ENCODE results near the gene TRANK1.
"Not testable (repeated sequence)": the region's sequence is repeated elsewhere in the genome, so short reads cannot be mapped to it uniquely, and the experiment has no call there.

The TRANK1 gene

DNA sequence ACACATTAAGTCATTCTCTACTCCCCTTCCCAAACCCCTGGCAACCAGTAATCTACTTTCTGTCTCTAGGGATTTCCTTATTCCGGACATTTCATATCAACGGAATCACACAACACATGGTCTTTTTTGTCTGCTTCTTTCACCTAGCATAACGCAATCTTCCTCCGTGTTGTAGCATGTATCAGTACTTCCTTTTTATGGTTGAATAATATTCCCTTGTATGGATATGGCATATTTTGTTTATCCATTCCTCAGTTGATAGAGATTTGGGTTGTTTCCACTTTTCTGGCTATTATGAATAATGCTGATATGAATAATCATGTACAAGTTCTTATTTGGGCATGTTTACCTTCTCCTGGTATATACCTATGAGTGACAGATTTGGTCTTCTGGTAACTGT, 63.1 kb downstream of the TRANK1 start:
- DNase-seq: no peak

DNA sequence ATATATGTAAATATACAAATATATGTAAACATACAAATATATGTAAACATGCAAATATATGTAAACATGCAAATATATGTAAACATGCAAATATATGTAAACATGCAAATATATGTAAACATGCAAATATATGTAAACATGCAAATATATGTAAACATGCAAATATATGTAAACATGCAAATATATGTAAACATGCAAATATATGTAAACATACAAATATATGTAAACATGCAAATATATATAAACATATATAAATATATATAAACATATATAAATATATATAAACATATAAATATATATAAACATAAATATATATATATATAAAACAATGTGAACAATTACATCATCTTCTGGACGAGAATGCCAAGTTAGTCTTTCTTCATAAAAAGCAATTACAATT, 65.0 kb downstream of the TRANK1 start:
- DNase-seq: not testable (repeated sequence)

DNA sequence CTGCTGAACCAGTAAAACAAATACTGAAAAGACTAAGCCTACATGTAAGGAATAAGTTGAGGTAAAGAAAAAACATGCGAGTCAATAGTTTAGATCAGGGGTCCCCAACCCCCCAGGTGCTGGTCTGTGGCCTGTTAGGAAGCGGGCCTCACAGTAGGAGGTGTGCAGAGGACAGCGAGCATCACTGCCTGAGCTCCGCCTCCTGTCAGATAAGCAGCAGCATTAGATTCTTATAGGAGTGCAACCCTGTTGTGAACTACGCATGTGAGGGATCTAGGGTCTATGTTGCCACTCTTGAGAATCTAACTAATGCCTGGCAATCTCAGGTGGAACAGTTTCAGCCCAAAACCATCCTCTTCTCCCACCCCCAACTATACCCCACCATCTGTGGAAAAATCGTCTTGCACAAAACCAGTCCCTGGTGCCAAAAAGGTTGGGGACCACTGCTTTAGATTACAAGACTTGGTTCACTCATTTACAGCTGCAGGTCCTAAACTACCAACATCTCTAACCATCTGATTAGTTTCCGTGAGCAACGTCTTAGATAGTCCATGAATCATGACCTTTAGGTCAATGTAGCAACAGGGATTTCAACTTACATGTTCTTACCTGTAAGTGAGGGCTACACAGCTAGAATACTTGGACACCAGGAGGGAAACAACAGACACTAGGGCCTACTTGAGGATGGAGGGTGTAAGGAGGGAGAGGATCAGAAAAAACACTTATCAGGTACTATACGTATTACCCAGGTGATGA, 66.7 kb downstream of the TRANK1 start:
- no peak for DNase-seq

DNA sequence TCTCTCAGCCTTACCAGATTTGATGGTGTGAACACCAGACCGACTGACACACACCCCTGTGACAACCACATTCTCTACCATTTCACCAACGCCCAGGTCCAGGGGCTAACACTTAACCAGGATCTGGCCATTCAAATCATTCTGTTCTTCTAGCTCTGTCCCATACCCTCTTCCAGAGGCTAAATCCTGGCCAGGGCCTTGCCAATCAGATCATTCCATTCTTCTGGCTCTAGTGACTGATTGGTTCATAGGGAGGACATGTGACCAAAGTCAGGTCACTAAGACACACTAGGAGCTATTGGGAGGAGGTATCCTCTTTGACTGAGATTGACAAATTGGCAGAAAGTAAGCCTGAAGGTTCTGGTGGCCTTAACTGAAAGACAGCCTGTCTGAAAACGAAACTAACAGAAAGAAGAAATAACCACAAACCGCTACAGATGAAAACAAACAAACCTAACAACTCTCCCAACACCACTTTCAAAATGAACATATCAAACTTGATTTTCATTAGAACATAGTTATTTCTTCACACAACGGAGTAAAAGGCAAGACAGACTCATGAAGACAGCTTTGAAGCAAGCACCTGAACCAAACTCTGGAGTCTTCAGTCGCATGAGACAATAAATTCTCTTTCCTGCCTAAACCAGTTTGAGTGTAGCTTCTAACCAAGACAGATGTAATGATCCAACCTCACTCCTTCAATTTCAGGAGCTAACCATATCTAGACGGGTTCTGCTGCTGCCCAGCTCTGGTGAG, 68.5 kb downstream of the TRANK1 start:
- no peak for DNase-seq

DNA sequence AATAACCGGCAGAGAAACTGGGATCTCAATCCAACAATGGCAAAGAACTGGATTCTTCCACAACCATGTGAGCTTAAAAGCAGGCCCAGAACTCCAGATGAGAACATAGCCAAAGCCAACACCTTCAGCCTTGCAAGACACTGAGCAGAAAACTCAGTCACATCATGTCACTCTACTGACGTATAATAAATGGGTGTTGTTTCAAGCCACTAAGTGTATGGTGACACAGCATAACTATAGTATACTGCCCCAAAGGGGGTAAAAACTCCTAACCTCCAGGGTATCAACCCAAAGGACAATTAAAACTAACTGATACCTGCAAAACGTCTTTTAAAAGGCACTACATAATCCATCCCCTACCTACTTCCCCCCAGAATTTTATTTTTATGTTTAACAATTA, 69.5 kb downstream of the TRANK1 start:
- no peak for DNase-seq

DNA sequence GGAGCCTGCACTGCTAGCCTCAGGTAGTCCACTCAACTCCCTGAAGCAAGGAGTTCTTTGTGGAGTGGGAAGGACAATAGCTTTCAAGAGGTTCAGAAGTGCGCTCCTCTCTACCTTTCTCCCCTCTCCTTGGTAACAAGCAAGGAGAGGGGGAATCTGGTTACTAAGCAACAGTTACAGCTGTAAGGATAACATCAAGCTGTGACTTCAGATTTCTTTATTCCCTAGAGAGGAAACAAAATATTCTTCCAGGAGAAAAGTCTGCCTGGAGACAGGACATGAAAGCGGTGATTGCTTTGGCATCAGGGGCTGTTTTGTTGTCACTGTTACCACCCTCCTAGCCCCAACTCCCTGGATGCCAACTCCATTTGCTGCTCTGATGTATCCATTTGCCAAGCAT, 70.4 kb downstream of the TRANK1 start:
- DNase-seq: no peak

DNA sequence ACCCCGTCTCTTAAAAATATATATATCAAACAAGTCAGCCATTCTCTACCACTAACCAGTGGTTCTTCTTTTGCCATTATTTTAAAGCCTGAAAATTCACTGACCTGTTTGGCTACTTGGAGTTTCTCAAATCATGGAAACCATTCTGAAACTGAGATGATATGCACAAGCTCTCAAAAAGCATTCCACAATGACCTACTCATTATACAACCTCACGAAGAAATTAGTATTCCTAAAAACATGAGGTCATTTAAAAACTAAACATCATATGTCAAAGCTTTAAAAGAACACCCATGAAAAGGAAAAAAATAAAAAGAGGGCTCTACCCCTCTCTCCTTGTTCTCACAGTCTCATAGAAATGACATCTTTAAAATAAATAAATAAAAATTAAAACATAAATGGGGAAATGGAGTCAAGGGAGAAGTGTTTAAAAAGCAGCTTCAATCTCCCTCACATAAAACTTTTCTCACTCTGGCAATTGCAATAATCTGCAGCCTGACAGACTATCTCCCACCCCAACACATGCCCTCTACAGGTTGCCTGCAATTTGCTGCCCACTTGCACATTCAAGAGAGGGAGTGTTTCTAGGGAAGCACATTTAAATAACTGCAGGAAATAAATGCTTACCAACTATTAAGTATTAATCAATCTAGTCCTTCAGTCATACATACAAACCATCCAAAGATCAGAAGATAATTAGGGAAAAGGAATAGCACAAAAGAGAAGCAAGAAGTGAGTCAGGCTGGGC, 73.3 kb downstream of the TRANK1 start:
- no peak for DNase-seq

DNA sequence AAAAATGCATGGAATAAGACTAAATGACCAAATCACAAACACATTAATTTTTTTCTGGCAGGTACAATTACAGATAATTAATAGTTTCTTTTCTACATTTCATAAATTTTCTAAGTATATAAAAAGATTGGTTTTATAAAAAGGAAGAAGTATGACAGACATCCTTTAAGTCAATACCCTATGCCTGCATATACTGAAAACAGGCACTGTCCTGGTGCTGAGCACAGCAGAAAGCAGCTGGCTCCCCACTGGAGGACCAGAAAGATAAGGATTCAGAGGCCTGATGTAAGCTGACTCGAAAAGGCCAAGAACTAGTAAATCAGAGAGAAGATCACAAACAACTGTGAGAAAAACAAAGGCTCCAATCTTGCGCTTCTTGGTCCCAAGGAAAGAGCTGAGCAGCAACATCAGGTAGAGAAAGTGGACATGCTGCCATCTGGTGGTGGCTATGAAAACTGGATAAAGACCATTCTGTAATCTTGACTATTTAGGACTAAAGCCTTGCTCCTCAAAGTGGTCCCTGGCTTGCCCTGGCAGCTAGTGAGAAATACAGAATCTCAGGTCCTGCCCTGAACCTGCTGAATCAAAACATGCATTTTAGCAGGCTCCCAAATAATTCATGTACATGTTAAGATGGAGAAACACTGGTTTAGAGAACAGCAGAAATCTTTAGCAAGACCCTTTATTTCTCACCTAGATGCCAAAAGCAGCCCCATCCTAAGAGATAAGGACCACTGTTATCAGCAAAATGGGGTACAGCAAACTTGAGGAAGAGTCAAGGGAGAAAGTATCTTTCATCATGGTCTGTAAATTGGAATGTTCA, 76.0 kb downstream of the TRANK1 start:
- peak; percentile 69 for DNase-seq

DNA sequence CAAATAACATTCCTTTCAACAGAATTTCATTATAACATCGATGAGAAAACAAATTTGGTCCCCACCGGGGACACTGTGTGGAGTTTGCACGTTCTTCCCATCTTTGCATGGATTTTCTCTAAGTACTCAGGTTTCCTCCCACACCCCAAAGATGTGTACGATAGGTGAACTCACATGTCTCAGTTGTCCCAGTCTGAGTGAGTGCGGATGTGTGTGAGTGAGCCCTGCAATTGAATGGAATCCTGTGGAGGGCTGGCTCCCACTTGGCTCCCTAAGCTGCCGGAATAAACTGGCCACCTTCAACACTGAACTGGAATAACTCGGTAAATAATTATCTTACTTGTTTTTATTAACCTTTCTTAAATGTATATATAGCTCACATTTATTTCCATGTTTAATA, 77.0 kb downstream of the TRANK1 start:
- DNase-seq: no peak

DNA sequence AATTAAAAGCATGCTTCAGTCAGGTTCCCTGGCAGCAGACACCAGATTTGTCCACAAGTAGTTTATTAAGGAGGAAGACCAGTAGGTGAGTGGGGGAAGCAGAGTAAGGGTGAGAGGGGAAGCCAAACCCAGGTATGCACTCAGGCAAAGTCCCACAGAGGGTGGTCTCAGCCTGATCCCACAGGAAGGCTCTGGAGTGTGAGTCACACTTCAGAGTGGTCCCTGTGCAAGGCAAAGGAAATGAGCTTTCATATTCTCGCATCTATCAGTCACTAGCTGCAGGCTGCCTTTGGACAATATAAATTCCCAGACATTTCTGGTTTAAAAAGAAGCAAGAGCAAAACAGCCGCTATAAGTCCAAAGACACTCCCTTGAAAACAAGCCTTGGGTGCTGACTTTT, 78.5 kb downstream of the TRANK1 start:
- no peak for DNase-seq

DNA sequence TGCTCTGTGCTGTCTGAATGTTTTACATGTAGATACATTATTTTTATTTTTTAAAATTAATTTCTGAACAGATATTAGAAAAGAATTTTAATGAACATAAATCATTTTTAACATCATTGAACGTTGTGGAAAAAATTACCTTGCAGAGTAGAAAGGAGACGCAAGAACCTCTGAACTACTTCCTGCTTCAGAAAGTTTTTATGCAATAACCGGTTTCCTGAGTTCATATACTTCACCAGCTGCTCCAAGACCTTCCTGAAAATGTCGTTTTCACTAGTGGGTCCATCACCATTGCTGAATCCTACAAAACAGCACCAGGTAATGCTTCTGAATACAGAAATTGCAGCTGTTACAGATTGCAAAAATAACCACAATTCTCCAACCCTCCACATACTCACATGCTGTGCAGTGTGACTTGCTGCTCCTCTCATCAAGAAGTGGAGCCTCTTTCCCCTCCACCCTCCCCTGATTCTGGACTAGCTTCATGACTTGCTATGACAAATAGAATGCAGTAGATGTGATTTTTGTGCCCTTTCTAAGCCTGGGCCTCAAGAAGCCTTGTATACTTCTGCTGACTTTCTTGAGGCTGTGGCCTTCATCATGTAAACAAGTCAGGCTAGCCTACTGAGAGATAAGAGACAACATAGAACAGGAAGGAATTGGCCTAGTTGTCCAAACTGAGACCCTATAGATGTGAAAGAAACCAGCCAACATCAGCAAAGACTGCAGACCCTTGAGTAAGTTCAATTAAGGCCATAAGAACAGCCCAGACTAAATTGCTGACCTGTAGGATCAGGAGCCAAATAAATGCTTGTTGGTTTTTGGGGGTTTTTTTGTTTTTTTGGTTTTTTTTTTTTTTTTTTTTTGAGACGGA, 80.4 kb downstream of the TRANK1 start:
- DNase-seq: no peak

DNA sequence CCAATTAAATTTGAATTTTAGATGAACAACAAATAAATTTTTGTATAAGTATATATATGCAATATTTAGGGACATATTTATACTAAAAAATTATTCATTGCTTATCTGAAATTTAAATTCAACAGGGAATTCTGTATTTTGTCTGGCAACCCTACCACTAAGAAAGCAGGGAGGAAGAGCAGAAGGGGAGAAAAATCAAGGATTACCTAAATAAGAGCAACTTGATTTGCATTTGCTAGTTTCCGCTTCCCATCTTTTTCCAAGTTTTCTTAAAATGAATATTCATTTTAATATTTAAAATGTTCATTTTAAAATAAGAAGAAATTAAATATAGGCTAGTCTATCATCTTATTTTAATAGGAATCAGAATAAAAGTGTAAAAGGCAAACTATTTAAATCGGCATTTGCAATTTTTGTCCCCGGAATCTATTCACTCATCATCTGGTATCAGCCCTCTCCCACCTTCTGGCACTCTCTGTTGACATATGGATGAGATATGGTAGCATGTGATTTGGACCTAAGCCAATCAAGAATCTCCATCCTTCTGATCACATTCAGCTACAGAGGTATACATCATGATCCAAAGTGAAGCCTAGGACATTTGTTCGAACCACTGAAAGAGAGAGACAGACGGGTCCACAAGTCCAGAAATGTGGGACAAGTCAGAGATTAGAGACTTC, 82.6 kb downstream of the TRANK1 start:
- DNase-seq: no peak

DNA sequence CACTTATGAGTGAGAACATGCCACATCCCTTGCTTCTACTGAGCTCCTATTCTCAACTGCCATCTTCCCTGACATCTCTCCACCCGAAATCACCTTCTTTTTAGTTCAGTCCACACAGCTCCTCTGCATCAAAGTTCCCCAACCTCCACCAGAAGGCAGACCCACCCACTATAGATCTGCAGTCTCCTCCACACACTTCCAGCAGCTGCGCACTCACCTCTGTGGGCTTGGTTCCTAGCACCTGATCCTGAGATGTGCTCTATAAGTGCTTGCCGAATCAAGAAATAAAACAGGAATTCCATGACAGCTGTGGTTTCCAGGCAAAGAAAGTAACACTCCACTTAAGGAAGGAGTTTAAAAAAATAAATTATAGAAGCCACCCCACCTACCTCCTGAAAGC, 85.4 kb downstream of the TRANK1 start:
- no peak for DNase-seq

DNA sequence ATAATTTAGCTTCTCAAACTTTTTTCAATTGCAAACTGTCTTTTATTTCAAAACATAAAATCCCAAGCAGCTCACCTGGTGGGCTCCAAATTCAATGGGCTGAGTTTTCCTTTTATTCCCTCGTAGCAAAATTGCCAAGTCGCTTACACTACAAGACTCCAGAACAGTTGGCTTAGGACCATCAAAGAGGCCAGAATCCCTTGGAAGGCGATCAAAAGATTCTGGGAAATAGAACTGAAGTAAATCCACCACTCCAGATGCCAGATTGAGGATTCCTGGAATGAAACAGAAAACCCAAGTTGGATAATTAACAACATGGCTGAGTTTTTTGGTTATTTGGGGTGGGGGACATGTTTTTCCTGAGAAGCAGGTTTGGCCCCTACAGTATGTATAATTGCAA, 92.8 kb downstream of the TRANK1 start:
- peak; percentile 14 for DNase-seq

DNA sequence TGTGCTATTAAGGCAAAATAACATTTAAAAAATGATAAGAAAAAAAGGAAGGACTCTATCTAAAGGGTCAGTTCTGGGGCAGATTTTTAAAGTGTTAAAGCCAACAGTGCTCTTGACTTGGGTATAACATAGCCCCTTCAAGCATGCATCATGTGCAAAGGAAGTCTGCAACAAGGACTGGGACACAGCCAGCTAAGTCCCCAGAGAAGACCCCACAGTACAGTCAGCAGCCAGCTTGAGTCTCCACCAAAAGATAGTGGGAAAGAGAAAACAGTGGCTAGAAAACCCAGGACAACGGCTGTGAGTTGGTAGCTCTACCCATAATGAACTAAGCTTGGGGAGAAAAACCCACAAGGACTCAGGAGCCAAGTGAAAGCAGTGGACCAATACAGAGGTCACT, 94.1 kb downstream of the TRANK1 start:
- DNase-seq: no peak

DNA sequence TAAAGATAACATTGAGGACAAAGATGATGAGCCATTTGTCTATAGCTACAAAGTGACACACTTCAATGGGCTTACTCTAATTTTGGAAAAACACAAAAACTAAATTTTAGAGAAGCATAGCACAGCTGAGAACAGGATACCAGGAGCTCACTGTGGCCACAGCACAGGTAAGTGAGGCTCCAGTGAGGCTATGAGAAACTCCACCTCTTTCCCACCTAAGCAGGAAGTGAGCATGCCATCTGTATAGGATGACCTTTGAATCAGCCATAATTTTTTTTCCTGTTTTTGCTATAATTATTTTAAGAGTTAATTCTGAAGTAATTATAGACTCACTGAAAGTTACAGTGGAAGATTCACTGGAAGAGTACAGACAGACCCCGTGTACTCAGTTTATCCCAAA, 98.4 kb downstream of the TRANK1 start:
- DNase-seq: no peak

DNA sequence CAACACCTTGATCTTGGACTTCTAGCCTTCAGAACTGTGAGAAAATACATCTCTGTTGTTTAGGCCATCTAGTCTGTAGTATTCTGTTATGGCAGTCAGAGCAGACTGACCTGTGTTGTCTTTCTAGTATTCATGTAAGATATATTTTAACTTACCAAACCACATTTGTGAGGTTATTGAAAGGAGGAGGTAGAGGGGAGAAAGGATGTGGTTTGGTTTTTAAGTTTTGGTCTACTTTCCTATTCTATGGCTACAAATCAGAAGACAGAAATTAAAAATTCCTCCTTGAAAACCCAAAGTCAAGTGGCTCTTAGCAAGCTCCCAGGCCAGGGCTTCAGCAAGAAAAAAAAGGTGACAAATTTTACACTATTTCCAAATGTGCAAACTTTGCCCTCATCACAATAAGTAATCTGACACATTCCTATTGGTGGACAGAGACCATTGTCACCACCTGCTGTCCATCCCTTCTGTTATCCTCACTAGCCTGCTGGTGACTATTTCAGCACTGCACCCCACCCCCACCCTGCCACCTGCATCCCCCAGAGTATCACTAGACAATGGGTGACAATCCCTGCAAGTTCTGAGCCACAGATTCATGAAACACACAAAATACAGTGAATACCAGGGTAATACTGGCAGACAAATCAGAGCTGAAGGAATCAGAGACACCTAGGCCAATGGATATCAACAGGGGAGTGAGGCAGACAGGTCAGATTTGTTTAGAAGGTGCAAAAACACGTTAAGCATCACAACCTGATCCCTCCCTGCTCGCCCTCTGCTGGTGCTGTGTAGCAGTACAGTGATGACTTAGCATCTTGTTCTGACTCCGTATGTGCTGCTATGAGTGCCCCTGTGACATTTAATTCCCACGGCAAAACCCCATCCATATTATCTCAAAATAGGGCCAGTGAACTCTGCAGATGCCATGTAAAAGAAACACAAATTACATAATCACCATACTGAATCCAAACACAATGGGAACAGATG, 101.5 kb downstream of the TRANK1 start:
- no peak for DNase-seq

DNA sequence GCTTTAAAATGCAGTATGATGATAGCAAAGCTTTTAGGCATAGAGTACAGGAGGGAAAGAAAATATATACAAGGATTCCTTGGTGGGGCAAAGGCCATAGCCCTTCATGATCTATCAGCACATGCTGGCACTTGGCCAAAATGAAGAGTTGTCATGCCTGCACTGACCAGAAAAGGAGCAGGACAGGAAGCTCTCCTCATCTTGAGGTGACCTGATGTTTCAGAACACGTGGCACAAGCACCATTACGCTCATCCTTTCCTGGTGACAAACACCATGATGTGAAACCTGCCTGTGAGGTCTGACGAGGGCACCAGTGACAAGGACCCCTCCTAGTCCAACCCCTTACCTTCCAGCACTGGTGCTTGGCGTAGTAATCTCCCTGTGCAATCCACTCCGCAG, 102.6 kb downstream of the TRANK1 start:
- DNase-seq: no peak

DNA sequence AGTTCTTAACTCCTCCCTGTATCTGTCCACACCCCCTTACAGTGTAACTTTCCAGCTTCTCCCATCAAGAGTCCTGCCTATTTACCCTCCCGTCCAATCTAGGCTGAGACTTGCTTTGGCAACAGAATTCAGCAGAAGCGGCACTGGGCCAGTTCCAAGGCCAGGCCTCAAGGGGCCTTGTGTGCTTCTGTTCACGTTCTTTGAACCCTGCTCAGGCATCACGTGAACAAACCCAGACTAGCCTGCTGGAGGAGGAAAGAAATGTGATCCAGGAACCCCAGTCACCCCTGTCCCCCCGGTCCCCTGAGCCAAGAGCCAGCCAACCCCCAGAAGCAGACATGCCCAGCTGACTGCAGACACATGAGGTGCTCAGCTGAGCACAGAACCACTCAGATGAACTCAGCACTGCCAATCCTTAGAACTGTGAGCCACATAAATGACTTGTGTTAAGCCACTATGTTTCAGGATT, 104.4 kb downstream of the TRANK1 start:
- DNase-seq: no peak

DNA sequence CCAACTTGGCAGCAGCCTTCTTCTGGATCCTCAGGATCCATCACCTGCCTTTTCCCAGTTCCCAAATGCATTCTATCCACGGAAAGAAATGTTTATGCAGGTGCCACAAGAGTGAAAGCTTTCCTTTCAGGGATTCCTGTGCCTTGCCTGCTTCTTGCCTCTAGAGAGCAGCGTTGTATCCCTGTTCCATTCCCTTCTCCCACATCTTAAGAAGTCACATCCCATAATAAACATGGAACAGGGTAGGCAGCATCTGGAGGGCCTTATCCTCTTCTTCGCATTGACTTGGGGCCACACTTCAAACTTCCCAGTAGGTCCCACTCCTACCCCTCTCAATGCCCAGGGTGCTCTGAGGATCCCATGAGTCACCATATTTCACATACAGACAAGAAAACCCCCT, 107.8 kb downstream of the TRANK1 start:
- no peak for DNase-seq
